ENCODE data around the gene CHKA.

DNA sequence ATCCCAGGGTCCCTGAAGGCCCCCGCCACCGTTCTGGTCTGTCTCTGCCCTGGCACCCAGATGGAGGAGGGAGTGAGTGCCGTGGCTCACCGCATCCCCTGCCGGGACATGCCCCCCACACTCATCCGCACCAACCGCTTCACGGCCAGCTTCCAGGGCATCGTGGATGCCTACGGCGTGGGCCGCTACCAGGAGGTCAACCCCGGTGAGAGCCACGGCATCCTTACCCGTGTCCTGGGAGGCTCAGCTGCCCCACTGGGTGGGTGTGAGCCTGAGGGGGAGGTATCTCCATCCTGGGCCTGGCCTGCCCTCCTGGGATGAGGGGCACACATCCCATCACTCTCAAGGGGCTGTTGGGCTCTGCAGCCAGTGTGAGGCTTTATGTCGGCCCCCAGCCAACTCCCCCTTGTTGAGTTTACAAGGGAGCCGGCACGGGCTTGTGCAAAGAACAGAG is 76.3 kb downstream of the CHKA start:
- TF ChIP-seq, protein P1, sequence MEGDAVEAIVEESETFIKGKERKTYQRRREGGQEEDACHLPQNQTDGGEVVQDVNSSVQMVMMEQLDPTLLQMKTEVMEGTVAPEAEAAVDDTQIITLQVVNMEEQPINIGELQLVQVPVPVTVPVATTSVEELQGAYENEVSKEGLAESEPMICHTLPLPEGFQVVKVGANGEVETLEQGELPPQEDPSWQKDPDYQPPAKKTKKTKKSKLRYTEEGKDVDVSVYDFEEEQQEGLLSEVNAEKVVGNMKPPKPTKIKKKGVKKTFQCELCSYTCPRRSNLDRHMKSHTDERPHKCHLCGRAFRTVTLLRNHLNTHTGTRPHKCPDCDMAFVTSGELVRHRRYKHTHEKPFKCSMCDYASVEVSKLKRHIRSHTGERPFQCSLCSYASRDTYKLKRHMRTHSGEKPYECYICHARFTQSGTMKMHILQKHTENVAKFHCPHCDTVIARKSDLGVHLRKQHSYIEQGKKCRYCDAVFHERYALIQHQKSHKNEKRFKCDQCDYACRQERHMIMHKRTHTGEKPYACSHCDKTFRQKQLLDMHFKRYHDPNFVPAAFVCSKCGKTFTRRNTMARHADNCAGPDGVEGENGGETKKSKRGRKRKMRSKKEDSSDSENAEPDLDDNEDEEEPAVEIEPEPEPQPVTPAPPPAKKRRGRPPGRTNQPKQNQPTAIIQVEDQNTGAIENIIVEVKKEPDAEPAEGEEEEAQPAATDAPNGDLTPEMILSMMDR (IDR thresholded peaks at IDR 0.05), result no peak
- TF ChIP-seq POLR2A (IDR thresholded peaks at IDR 0.05), result no peak
